ENCODE data around the gene CISD3.

GRCh38 chr17:38703742-38704605 is 26.2 kb upstream of the CISD3 start:
- TF ChIP-seq CTCF (IDR thresholded peaks at IDR 0.05 in 2 of 3, conservative IDR thresholded peaks at IDR 0.05 in 1 of 3; ENCODE audit: control insufficient read depth in 2 of 3, extremely low read depth in 1 of 3, insufficient read depth in 1 of 3, low read depth in 3 of 3, low read length in 3 of 3) (no peak), REST (IDR thresholded peaks at IDR 0.05; ENCODE audit: low read depth, low read length) (no peak), SUZ12 (IDR thresholded peaks at IDR 0.05; ENCODE audit: unreplicated experiment) (no peak), NR2F1 (conservative IDR thresholded peaks at IDR 0.05) (peak; percentile 86), MXI1 (IDR thresholded peaks at IDR 0.05; ENCODE audit: low read depth, low read length) (peak; percentile 77; the same call in 1 of the 2 replicates), RFX5 (IDR thresholded peaks at IDR 0.05; ENCODE audit: low read depth, low read length) (no peak)

All from GM12878 (cell line).